KMS-11 (cell line): ENCODE measurements around the gene KLHL6.

Source experiments
- H2AFZ ChIP-seq: fragments of 200-600 bp; sonication (generic); 2 replicates; pipeline ENCODE4 v1.6.1; 2016; ENCODE audit warnings: antibody characterized with exemption, mixed run types, low read depth
- H3K27ac ChIP-seq: fragments of 200-600 bp; sonication (generic); 2 replicates; pipeline ENCODE4 v1.6.1; 2016; ENCODE audit warnings: mild to moderate bottlenecking, mixed run types
- H3K27me3 ChIP-seq: fragments of 200-600 bp; sonication (generic); 2 replicates; pipeline ENCODE4 v1.6.1; 2017; ENCODE audit warnings: mild to moderate bottlenecking, low read depth, mixed run types, moderate library complexity; ENCODE audit not compliant: insufficient read depth
- H3K36me3 ChIP-seq: fragments of 200-600 bp; sonication (generic); 2 replicates; pipeline ENCODE4 v1.6.1; 2017; ENCODE audit warnings: mild to moderate bottlenecking, mixed run types; ENCODE audit not compliant: insufficient read depth
- H3K4me1 ChIP-seq: fragments of 200-600 bp; sonication (generic); 2 replicates; pipeline ENCODE4 v1.6.1; 2016; ENCODE audit warnings: mild to moderate bottlenecking, low read depth, mixed run types; ENCODE audit not compliant: poor library complexity, severe bottlenecking
- H3K4me2 ChIP-seq: fragments of 200-600 bp; sonication (generic); 2 replicates; pipeline ENCODE4 v1.7.0; 2016; ENCODE audit warnings: mild to moderate bottlenecking, mixed run types
- H3K4me3 ChIP-seq: fragments of 200-600 bp; sonication (generic); IDR thresholded peaks from 2 replicates; pipeline ENCODE4 v1.6.1; 2017; ENCODE audit warnings: low read depth, low read length, mixed read lengths; ENCODE audit not compliant: insufficient read depth
- H3K79me2 ChIP-seq: fragments of 200-600 bp; sonication (generic); 2 replicates; pipeline ENCODE4 v1.6.1; 2016; ENCODE audit warnings: low read depth, mixed run types; ENCODE audit not compliant: insufficient read depth
- H3K9ac ChIP-seq: fragments of 200-600 bp; sonication (generic); 2 replicates; pipeline ENCODE4 v1.6.1; 2016; ENCODE audit warnings: mild to moderate bottlenecking, mixed run types
- H4K20me1 ChIP-seq: fragments of 200-600 bp; sonication (generic); 2 replicates; pipeline ENCODE4 v1.6.1; 2016; ENCODE audit warnings: mild to moderate bottlenecking, mixed run types; ENCODE audit not compliant: insufficient read depth
- TF ChIP-seq, protein P1 (sequence below): fragments of 200-600 bp; sonication (generic); conservative IDR thresholded peaks from 2 replicates; pipeline ENCODE4 v1.6.1; 2017; ENCODE audit warnings: low read depth, mild to moderate bottlenecking, antibody characterized with exemption, low read length, moderate library complexity, mixed read lengths

KLHL6 gene

DNA sequence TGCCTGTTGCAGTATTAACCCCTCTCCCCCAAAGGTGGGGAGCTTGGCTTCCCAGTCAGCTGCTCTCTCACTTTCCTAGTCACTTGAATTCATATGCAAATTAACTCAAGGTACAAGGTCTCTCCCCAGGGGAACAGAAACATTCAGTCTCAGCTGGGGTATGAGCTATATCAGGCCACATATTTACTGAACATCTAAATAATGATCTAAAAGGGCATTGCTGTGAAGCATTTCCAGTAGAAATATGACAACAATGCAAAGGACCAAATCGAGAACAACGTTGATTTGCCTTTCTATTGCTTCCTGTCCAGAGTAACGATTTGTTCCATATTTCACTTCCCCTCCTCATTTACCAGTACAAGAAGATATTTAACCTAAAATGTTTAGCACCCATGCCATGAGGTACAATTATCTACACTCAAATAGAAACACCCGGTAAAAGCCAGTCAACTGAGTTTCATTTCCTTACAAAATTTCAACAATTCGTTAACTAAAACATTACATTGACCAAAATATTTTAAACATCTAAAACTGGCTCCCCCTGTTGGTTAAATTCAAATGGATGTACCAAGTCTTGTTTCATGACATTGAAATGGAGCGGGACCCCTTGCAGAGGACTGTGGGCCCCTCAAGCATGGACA is 36.5 kb upstream of the KLHL6 start:
- no peaks in the 10 kb centered on the region for H4K20me1 ChIP-seq
- H3K4me2 ChIP-seq = no peak overlapping the region
- no peaks in the 10 kb centered on the region for H3K36me3 ChIP-seq
- H3K9ac ChIP-seq = no peak overlapping the region
- no peaks in the 10 kb centered on the region for H3K79me2 ChIP-seq
- H3K27ac ChIP-seq = no peak overlapping the region
- H3K4me3 ChIP-seq = no peak overlapping the region
- H3K27me3 ChIP-seq = no peaks in the 10 kb centered on the region
- no peaks in the 10 kb centered on the region for H3K4me1 ChIP-seq
- TF ChIP-seq, protein P1, sequence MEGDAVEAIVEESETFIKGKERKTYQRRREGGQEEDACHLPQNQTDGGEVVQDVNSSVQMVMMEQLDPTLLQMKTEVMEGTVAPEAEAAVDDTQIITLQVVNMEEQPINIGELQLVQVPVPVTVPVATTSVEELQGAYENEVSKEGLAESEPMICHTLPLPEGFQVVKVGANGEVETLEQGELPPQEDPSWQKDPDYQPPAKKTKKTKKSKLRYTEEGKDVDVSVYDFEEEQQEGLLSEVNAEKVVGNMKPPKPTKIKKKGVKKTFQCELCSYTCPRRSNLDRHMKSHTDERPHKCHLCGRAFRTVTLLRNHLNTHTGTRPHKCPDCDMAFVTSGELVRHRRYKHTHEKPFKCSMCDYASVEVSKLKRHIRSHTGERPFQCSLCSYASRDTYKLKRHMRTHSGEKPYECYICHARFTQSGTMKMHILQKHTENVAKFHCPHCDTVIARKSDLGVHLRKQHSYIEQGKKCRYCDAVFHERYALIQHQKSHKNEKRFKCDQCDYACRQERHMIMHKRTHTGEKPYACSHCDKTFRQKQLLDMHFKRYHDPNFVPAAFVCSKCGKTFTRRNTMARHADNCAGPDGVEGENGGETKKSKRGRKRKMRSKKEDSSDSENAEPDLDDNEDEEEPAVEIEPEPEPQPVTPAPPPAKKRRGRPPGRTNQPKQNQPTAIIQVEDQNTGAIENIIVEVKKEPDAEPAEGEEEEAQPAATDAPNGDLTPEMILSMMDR = no peak; the same call in 1 of the 2 replicates
- no peak overlapping the region for H2AFZ ChIP-seq

DNA sequence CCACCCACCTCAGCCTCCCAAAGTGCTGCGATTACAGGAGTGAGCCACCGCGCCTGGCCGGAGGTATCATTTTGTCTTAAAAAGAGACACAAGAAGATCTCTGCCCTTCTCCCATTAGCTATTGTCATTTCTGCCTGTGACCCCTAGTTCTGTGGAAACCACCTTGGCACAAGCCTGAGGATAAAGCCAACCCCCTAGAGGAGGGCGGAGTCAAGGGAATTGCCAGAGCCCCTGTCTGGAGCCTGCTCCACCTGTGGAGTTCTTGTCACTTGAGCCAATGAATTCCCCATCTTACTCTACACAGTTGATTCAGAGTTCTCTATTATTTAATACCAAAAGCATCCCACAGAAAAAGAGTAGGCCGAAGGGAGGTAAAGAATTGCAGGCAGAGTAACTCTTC is 34.9 kb upstream of the KLHL6 start:
- Histone ChIP-seq H3K4me3 (no peak overlapping the region), H3K79me2 (no peaks in the 10 kb centered on the region), H3K9ac (no peak overlapping the region), H4K20me1 (no peaks in the 10 kb centered on the region), H3K4me1 (no peaks in the 10 kb centered on the region), H3K27me3 (no peaks in the 10 kb centered on the region), H3K4me2 (no peak overlapping the region), H3K27ac (no peak overlapping the region), H3K36me3 (no peaks in the 10 kb centered on the region), H2AFZ (no peak overlapping the region)
- TF ChIP-seq, protein P1 = no peak

DNA sequence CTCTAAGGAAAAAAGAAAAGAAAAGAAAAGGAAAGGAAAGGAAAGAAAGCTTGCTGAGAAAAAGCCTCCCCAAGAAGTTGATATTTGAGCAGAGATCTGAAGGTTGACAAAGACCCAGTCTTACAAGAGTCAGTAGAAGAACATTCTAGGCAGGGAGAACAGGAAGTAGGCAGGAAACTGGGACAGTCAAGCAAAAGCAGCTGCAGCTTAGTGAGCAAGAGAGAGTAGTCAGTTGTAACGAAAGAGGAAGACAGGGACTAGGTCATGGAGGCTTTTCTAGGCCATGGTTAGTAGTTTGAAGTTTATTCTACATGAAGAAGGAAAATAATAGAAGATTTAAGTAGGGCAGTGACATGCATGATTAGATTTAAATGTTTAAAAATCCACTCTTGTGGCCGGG is 31.8 kb upstream of the KLHL6 start:
- H3K9ac ChIP-seq = no peak overlapping the region

DNA sequence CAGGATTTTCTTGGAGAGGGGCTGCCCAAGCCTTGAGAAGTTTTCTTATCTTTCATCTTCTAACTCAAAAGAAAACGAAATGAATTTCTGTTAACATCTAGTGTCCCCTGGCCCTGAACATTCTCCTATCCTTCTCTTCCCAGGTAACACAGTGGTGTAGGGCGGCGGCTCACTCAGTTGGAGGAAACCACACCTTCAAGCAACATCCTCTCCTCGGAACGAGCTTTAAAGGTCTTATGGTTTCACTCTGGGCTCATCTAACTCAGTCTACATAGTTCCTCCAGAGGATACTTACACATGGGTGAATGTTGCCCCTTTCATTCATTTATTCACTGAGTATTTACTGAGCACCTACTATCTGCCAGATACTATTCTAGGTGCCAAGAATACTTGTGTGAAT is 31.0 kb upstream of the KLHL6 start:
- Histone ChIP-seq H3K4me2 (no peak overlapping the region), H2AFZ (no peak overlapping the region), H3K4me1 (no peaks in the 10 kb centered on the region), H3K36me3 (no peaks in the 10 kb centered on the region), H3K9ac (no peak overlapping the region), H3K27me3 (no peaks in the 10 kb centered on the region), H4K20me1 (no peaks in the 10 kb centered on the region), H3K27ac (no peak overlapping the region), H3K4me3 (no peak overlapping the region), H3K79me2 (no peaks in the 10 kb centered on the region)
- TF ChIP-seq, protein P1 = no peak

More for the DNA sequence above, 31.8 kb upstream of the KLHL6 start:
- H4K20me1 ChIP-seq = no peaks in the 10 kb centered on the region
- TF ChIP-seq, protein P1 = no peak
- no peaks in the 10 kb centered on the region for H3K79me2 ChIP-seq
- H3K27ac ChIP-seq = no peak overlapping the region
- no peak overlapping the region for H3K4me2 ChIP-seq
- H3K36me3 ChIP-seq = no peaks in the 10 kb centered on the region
- H3K27me3 ChIP-seq = no peaks in the 10 kb centered on the region
- no peak overlapping the region for H3K4me3 ChIP-seq
- no peaks in the 10 kb centered on the region for H3K4me1 ChIP-seq
- H2AFZ ChIP-seq = no peak overlapping the region
